Stimulated activated naive CD4-positive, alpha-beta T cell (primary cell): ENCODE data around the gene BGN.

Source experiments
- DNase-seq, 6 experiments: peaks; one replicate each; lab custom pipeline; 2025; lab: John Stamatoyannopoulos, UW

The BGN gene

DNA sequence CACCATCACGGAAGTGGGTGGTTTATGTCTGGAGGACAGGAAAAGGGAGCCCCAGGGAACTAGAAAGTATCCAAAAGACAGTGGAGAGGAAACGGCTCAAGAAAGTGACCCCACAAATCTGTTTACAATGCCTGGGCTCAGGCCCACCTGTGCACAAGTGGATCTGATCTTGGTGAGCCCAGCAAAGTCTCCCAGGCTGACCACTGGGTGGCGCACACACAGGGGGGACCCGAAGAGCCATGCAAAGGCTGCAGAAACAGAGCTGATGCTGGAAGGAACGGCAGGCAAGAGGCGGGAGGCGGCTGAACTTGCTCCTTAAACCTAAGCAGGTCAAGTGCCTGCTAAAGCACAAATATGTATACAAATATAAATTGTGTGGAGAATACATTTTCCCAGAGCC lies 34.0 kb upstream of the BGN start:
- DNase-seq, result peak; percentile 7 to 46 (median 20)

DNA sequence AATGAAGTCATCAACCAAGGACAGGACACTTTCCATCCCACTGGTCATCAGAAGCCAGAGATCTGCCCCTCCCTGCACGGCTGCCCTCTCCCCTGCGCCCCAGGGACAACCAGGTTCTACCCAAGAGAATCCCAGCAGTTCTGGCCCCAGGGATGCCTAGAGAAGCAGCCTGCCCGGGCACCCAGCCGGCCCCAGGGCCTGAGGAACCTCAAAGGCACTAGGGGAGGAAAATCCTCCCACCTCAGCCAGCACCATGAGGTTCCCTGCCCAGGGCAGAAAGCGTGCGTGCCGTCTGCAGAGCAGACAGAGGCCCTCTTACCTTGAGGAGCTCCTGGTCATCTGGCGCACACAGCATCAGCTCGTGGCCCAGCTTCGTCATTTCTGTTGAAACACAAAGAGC lies 32.5 kb upstream of the BGN start:
- DNase-seq, result no peak

DNA sequence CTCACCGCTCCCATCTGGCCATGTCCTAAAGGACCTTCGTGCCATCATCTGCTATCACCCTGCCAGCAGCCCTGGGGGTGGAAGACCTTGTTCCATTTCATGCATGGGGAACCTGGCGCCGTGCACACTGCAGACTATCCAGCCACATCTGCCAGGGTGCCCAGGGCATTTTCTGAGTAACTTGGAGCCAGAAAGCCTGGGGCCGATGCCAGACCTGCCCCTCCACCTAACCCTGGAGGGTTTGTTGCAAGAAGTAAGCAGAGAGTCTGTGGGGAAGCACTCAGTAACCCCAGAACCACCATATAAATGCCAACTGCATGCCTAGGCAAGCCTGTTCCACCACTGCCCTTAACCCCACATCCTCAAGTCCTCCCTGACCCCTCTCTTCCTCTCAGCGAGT lies 31.7 kb upstream of the BGN start:
- no peak for DNase-seq

DNA sequence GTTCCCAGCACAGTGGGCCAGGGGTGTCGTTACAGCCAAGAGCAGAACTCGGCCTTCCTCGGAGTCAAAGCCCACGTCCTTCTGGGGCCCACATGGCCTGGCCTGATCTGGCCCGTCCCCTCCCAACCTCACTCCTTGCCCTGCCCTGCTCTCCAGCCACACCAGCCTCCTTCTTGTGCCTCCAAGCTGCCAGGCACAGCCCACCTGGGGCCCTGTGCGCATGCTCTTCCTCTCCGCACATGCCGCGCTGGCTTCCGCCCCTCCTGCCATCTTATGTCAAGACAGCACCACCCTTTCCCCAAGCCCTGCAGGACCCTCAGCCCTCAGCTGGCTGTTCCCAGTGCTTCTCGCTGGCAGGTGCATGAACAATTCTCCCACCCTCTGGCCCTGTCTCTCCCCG lies 31.2 kb upstream of the BGN start:
- DNase-seq, result no peak

DNA sequence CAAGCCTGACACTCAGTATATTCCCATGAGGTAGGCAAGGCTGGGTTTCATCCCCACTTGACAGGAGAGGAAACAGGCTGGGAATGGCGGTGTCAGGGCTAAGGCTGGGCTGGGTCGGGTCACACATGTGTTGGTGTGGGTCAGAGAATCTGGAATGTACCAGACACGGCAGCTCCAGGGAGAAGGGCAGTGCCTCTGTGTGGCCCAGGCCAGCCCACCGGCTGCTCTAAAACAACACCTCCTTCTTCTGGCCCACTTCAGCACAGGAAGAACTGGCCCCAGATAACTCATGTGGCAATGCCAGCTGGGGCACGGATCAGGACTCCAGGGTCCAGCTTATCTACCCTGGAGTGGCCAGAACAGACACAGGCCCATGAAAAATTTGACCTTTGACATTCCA lies 30.7 kb upstream of the BGN start:
- DNase-seq, result no peak

DNA sequence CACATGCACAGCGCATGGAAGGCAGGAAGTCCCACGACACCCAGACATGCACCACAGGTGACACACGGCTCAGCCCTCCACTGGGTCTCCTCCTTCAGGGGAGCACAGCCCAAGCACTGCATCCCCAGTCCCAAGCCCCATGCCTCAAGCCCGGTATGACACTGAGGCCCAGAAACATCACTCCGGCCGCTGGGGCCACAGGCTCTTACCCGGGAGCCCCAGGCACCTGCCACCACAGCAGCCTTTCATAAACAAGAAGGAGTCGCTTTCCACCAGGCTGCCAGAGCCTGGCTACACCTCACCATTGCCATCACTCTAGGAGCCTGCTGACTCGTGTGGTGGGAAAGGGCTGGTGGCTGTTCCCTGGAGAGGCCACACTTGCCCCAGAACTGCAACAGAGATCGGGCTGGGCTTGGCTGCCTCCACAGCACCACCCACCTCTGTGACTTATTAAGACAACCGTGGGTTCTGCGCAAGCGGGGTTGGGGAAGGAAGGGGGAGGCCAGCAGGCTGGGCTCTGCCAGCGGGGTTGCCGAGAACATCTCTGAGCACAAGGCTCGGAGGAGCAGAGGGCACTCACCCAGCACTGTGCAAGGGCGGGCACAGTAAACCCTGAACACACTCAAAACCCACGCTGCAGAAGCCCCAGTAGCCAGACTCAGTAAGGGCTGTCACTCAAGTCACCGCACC lies 28.9 kb upstream of the BGN start:
- no peak for DNase-seq

DNA sequence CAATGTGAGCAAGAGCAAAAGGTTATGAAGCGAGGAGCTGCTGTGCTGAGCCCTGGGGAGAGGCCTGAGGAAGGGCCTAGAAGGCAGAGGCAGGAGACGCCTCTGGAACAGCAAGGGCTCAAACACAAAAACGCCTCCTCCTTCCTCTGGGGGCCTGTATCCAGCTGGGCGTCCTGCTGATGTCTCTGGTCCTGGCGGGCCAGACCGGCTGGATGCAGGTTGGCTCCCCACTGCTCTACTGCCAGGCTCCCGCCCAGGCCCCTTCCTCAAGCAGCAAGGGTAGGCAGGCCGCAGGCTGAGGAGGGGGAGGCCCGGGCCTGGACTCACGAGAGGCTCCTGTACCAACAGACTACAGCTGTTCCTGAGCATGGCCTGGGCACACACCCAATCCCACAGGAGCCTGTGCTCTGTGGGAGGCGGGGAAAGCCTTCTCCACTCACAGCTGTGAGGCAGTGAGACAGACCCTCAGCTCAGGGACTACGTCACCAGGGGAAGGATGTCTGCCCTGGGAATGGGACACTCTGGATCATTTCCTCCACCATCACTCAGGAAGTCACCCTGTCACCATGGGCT lies 26.7 kb upstream of the BGN start:
- DNase-seq, result no peak

DNA sequence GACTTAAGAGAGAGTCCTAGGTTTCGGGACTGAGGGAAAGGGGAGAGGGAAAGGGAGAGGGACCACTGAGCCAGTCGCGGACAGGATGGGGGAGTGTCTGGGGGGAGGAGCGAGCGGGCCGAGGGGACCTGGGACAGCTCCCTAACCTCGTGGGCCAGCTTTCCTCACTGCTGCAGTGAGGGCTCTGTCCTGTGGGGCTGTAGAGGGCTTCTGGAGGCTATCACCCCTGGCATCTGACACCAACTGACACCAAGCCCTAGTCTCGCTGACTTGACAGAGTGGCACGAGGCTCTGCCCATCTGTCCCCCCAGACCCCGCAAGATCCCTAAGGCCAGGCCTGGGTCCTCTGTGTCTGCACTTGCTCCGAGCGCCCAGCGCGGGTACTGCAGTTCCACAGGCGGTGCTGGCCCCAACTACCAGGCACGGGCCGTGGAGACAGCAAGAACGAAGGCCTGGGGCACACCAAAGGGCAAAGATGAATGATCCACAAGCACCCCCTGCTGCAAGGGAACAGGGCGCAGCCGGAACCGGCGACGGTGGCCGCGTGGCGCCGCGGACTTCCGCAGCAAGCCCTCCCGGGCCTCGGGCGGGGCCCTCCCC lies 24.9 kb upstream of the BGN start:
- peak in 2 of 6 experiments; percentile 19 to 57 for DNase-seq

DNA sequence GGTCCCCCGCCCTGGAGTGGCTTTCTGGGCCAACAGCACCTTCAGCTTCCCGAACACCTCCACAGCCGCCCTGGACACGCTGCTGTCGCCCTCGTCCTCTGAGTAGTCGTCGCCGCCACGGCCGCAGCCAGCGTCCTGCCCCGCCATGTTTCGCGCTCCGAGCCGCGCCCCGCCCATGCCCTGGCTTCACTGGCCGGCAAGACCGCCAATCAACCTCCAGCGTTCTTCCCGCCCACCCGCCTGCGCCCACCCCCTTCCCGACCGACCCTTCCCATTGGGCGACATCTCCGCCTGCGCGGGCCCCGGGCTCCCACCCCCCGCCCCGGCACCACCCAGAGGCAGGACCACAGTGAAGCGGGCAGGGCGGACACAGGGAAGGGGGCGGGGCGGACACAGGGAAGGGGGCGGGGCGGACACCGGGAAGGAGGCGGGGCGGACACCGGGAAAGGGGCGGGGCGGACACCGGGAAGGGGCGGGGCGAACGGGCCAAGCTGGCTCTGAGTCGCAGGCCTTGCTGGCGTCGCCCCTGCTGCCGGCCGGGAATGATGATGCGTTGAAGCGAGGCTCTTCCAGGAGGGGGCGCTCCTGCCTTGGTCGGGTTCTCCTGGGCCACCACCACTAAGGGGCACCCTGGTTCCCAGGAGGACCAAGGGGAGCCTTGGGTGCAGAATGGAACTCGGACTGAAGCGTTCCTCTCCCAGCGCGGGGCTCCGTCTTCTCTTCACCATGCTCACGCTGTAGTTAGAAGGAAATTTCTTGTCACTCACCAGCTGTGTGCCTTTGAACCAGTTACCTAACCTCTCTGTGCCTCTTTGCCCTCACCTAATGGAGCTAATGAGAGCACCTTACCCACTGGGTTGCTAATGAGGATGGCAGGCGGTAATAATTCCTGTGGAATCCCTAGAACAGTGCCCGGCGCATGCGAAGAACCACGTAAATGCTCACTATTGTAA lies 24.1 kb upstream of the BGN start, which contains the start of gene HAUS7:
Gene HAUS7, minus strand, starts transcription at position 166 of the 953 bp plus-strand sequence. Its CDS starts 19 bp downstream, at position 147.
- DNase-seq, result peak; percentile 86 to 92 (median 90)

DNA sequence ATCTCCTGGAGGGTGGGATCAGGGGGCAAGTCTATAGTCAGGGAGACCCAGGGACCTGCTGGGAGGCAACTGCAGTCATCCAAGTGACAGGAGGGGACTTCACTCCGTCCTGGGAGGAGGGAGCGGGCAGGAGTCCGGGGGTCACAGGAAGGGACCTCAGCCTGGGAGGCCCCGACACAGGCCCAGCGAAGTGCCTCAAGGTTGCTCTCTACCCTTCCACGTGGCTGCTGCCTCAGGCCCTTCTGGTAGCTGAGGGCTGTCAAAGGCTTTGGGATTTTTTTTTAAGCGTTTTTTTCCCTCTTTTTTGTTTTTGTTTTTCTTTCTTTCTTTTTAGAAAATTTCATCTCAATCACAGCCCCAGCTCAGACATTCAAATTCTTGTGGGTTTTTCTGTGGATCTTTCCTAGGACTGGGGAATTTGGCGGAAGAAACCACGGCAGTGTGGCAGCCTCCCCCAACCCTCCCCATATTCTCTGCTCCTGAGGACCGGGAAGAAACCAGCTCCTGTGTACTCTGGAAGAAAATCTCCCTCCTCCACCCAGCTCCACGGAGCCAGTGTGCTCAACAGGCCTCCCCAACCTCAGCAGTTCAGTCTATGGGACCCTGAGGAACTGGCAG lies 23.0 kb upstream of the BGN start:
- no peak for DNase-seq

DNA sequence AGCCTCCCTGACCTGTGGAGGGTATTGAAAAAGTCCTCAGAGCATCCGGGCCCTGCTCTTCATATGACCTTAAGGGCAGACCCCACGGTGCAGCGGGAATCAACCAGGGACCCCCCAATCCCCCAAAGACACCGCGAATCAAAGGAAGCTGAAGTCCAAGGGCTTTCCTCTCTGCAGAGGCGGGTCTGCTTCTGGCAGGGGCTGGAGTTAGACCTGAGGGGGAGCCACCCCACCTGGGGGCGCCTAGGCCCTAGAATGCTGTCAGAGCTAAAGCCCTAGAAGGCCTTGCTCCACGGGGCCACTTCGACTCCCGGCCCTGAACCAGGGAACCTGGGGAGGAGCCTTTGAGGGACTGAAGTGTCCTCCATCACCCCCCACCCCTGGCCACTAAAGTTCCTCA lies 21.7 kb upstream of the BGN start:
- DNase-seq, result no peak

DNA sequence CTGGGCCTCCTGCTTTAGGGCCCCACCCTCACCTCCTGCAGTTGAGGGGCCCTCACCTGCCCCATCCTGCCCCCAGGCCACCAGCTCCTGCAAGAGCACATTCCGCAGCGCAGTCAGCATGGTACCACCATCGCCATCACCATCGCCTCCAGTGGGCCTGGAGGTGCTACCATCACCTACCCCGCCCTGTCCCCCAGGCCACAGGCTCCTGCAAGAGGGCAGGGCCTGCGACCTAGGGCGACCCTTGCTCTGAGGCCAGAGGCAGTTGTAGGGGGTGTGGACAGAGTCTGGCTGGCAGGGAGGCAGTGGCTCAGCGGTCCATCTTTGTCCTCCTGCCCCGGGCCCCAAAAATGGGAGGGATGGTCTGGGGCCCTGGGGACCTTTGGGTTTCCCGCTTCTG lies 20.5 kb upstream of the BGN start:
- DNase-seq, result peak in 2 of 6 experiments; percentile 25 to 36

DNA sequence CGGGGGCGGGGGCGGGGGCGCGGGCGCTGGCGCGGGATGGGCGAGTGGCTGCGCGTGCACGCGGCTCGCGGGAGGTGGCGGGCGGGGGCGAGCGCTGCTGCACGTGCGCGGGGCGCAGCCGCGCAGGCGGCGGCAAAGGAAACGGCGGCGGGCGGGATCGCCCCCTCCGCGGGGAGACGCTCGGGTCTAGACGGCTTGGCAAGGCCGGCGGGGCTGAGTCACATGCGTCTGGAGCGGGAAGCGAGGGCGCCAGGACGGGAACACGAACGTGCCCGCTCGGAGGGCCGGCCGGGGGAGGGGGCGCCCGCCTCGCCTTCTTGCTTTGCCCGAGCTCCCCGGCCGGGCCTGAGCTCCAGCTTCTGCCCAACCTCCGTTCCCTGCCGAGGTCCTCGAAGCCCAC lies 20.1 kb upstream of the BGN start:
- DNase-seq, result peak; percentile 8 to 45 (median 32)

DNA sequence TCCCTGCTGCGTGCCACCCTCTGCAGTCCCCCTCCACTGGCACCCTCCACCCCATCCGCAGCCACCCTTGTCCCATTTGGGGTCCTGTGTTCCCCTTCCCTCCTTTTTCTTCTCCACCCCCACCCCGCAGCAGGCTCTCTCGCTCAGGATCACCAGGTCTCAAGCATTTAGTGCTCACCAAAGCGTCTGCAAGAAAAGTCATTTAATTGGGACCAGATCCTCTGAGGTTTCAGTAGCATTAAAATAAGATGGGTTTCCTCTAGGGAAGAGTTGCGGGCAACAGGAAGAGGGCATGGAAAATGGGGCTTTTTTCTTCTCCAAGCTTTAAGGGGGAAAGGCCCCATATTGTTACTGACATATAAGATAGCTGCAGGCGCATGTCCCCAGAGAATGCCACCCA lies 19.5 kb upstream of the BGN start:
- no peak for DNase-seq

DNA sequence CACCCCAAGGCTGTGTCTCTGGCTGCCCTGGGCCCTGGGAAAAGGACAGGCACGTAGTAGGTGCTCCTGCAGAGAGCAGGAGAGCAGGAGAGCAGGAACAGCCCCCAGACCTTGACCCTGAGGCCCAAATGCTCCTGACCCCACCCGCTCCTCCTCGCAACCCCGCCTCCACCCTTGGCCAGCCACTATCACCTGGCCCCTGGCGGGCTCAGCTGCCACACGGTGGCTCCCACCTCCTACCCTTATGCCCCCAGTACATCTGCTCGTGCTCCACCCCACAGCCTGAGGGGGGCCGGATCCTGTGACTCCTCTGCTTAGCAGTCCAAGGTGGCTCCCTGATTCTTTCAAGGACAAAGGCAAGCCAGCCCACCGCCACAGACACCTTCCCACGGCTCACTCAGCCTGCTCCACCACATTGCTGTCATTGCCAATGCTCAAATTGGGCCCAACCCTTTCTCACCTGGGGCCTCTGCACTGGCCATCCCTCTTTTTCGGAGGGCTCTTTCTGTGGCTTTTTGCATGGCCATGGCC lies 19.0 kb upstream of the BGN start:
- no peak for DNase-seq

DNA sequence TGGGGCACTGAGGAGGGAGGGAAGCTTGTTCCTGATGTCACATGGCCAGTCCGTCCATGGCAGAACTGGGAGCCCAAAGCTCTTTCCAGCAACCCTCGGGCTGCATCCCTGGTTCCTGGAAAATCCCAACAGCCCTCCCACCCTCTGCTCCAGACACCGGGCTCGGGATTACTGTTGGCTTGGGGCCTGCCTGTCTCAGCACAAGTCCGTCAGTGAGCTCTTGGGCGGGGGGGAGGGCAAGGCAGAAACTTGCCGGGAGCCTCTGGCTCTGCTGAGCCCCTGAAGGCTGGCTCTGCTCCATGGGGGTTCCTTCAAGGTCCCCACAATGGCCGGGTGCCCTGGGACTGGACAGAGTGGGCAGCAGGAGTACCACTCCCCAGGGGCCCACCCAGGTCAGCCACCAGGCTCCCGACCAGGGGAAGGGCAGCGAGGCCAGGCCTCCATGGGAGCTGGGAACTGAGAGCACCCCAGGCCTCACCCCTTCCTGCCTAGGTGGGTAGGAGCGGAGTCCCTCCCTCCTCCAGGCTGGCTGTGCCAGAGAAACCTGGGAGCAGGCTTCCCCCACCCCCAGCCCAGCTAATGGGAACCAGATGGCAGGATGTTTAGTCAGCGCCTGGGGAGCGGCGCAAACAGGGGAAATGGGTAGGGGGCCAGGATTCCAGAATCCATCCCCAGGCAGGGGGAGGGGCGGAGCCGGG lies 18.0 kb upstream of the BGN start:
- no peak for DNase-seq

DNA sequence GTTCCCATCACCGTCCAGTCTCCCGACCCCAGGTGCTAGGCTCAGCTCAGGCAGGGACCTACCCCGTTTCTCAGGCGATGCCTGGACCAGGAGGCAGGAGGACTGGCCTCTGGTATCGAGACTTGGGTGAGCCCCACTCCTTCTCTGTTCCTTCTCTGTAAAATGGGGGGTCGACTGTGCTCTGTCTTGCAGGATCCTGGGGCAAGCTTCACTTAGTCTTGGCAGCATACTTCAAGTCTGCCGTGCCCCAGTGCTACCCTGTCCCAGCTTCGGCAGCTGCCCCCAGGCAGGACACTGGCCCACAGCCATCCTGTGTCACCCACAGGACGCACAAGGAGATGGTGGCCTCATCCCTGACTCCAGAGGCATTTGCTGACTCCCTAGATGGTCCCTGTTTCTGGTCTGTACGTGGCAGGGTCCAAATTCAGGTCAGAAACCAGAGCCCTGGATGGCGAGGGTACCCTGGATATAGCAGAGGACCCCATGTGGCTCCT lies 17.4 kb upstream of the BGN start:
- no peak for DNase-seq

DNA sequence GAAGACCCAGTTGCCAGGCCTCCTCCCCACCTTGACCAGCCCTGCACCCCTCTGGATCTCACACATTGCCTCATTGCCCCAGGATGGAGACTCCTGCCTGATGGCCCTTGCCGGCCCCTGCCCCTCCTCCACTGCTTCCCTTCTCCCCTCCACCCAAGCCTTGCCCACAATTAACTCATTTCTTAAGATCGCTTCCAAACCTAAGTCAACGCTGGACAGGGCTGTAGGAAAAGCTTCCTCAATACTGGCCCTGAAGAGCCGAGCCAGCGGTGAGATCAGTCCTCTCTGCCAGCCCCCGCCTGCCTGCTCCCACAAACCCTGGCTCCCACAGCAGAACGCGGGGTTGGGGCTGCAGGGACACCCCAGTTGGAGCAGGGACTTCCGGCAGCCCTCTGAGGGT lies 16.9 kb upstream of the BGN start:
- DNase-seq, result no peak

DNA sequence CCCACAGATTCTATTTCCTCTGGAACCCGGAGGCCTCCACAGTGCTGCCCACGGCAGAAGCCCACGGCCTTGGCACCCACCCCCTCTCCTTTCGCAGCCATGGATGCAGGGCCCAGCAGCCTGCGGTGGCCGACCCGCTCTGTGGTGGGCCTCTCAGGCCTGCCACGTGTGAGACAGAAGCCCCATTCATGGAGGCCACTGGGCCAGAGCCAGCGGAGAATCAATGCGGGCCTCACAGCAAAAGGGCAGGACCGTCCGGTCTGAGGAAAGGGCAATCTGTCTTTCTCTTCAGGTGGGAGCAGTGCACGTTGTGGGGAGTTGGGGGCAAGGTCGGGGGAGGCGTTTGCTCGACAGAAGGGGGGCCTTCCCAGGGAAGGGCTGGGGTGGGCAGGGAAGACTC lies 16.0 kb upstream of the BGN start:
- DNase-seq, result no peak

DNA sequence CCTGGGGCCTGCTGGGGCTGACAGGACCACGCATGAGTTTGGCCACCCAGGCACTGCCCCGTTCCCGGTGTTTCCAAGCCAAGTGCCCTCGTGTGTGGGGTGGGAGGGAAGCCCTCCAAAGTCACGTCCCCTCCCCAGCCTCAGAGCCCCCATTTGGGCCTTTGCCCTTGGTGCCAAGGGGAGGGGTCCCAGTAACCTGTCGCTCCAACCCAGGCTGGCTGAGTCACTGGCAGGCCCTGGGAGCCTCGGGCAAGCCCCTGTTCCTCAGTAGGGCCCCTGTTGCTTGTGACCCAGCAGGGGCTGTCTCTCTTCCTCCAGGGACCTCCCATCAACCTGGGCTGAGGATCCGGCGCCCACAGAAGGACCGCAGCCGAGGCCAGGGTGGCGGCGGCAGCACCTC lies 13.7 kb upstream of the BGN start:
- no peak for DNase-seq
